Glomerular visceral epithelial cell (primary cell): ENCODE data around the gene AGAP2.

ENCODE experiments used
- DNase-seq: peaks from one replicate; pipeline ENCODE4 v3.0.0-alpha.2; 2016; ENCODE audit errors: extremely low spot score

Gene AGAP2

GRCh38 chr12:57767876-57768275 lies 29.3 kb upstream of the AGAP2 start:
- no peak for DNase-seq

GRCh38 chr12:57767305-57767698 lies 28.8 kb upstream of the AGAP2 start:
- DNase-seq = no peak

- DNase-seq = no peak
These were observed 28.1 kb upstream of the AGAP2 start, which contains the start of gene CYP27B1 for GRCh38 chr12:57766464-57767304. CYP27B1 (minus strand) TSS chr12:57767078; CDS start chr12:57767041, 37 bp downstream.

DNA sequence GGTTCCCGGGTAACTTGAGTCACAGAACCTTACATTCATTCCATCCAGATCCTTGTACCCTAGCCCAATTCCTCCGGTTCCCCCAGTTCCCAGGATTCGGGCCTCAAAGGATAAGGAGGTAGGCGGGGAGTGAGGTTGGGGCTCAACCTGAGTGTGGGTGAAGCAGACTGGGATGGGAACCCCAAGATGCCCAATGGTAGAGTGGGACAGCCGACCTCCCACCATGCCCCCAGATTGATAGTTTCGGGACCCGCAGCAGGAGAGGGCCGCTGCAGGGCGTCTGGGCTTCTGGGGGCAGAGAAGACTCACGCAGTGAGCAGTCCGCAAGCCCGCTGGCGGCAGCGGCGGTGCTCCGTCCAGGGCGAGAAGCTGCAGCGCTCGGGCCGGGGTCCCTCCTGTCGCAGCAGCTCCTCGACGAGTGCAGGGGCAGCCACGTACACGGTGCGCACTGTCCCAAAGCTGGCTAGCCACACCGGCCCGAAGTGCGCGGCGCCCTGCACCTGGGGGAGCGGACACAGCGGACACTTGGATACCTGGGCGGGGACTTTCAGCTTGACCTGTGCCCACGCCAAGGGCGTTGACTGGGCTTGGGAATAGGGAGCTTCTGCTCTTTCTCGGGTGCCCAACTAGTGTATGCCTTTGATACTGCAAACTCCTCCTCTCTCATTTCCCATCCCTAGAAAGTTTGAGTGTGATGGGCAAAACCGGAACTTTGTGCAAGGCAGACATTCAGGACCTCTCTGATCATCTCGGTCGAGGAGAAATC lies 27.3 kb upstream of the AGAP2 start:
- DNase-seq = no peak

DNA sequence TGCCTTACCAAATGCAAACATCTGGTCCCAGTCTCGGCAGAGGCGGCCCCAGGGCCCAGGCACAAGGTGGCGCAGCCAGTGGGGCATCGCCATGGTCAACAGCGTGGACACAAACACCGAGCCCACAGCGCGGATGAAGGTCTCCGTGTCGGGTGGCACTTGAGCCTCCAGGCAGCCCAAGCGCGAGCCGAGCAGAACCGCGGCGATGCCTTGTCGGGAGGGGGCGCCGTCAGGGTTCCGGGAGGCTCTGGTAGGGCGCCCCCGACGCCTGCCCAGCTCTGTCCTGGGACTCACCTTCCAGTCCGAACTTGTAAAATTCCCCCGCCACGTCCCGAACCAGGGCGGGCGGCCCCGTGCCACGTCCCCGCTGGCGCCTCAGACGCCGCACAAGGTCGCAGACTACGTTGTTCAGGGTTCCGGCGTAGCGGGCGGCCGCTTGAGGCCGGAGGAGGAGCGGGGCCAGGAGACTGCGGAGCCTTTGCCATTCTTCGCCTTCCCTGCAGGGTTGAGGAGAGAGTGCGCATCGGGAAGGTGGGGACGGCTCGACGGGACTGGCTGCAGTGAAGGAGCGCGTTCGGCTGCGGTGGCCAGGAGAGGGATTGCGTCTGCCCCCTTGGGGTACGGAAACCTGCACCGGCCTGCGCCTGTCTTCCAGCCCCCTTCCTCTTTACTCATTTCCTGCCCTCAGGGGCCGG lies 26.6 kb upstream of the AGAP2 start:
- no peak for DNase-seq

- DNase-seq = no peak
These were observed 26.1 kb upstream of the AGAP2 start for GRCh38 chr12:57764662-57765002.

DNA sequence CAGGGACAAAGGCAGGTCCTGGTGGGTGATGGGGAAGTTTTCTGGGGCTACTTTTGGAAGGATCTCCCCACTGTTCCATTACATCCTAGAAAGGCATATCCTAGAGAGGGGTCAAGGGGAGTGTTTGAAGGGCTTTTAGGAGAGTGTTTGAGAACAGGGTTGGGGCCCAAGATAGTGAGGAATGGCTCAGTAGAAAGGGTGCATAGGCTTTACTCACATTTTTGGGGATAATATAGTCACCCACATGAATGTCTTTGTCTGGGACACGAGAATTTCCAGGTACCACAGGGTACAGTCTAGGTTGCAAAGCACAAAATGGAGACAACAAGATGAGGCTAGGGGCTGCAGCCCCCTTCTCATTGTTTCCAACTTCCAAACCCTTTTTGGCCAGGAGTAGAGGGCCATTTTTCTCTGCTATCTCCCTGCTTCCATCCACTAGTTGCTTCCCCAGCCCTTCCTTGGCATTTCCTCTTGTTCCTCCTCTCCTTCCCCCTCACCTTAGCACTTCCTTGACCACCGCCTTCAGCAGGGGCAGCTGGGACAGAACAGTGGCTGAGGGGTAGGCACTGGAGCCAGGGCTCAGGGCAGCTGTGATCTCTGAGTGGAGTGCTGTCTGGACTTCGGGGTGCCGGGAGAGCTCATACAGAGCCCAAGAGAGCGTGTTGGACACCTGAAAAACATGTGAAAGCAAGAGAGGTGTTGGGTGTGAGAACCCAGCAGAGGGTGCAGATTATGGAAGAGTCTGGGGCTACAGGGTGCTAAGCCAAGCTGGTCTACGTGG lies 25.5 kb upstream of the AGAP2 start:
- no peak for DNase-seq

GRCh38 chr12:57762463-57762862 lies 23.9 kb upstream of the AGAP2 start:
- no peak for DNase-seq

DNA sequence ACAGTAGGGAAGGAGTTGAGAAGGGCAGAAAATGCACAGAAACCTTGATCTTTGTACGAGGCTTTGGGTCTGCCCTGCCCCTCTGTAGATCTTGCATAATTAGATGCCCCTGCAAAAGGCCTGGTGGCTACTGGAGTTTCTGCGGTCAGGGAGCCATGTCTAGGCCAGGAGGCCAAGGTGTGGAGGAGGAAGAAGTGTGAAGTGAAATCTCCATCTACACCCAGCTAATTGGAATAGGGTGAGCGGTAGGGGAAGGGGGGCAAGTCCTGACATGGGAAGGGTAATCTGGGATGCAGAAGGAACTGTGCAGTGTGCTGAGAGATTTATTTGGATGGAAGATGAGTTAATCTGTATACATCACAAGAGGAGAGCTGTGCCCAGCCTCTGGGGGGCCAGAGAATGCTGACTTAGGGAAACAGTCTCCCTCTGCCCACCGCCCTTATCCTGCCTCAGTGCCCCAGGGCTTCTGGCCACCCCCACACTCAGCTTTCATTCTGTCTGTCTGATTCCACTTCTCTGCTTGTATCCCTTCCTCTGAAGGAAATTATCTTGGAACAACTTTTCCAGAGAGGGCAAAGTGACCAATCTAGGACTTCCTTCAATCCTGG lies 23.0 kb upstream of the AGAP2 start:
- DNase-seq = no peak

- DNase-seq = no peak
These were observed 21.9 kb upstream of the AGAP2 start for GRCh38 chr12:57760347-57760982.

DNA sequence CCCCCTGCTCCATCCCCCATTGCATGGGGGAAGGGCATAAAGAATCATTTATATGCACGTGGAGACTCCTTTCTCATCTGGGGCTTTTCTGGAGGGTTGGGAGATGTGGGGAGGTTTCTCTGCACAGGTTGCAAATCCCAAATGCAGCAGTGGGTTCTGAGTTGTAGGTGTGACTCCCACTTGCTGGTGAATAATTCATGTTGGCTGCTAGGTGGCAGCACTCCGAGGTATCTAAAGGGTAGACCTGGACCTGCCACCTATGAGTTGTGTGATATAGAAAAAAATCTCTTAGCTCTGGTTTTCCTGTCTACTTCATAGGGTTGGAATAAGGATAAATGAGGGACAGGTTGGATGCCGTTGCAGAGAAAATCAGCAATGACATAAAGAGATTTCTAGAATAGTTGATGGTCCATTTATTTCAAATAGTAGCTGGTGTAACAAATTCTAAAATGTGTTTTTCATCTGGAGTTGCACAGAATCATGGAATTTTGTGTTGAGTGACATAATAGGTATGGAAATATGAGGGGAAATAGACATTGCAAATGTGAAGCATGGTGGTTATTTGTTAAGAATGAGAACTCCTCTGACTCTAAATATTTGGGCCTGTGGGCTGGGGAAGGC lies 20.9 kb upstream of the AGAP2 start:
- DNase-seq = peak; percentile 46

DNA sequence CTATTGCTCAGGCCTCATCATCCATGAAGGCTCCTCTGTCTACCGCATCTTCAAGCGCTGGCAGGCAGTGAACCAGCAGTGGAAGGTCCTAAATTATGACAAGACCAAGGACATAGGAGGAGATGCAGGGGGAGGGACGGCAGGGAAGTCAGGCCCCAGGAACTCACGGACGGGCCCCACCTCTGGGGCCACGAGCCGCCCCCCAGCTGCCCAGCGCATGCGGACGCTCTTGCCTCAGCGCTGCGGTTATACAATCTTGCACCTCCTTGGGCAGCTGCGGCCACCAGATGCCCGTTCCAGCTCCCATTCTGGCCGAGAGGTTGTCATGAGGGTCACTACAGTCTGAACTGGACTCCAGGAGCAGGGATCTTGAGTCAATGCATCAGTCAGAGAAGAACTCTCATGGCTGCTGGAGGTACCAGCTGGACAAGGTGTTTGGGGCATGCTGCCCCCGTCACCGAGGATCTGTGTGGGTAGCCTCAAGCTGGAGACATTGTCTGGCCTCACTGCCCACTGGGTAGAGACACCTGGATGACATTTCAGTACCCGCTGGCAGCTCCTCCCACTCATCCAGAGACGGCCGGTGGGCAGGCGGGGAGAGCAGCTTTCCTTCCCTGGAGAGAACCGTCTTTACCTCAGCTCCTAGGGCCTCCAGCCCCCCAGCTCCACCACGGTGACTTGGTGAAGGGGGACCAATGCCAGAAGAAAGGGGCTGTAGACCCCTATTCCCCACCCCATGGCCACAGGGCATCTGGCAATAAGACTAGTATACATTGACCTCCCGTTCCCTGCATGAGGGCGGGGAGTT lies 20.2 kb upstream of the AGAP2 start:
- no peak for DNase-seq

- no peak for DNase-seq
These were observed 19.2 kb upstream of the AGAP2 start for GRCh38 chr12:57757771-57758170.

- DNase-seq = peak; percentile 57
These were observed 18.1 kb upstream of the AGAP2 start for GRCh38 chr12:57756406-57757341.

DNA sequence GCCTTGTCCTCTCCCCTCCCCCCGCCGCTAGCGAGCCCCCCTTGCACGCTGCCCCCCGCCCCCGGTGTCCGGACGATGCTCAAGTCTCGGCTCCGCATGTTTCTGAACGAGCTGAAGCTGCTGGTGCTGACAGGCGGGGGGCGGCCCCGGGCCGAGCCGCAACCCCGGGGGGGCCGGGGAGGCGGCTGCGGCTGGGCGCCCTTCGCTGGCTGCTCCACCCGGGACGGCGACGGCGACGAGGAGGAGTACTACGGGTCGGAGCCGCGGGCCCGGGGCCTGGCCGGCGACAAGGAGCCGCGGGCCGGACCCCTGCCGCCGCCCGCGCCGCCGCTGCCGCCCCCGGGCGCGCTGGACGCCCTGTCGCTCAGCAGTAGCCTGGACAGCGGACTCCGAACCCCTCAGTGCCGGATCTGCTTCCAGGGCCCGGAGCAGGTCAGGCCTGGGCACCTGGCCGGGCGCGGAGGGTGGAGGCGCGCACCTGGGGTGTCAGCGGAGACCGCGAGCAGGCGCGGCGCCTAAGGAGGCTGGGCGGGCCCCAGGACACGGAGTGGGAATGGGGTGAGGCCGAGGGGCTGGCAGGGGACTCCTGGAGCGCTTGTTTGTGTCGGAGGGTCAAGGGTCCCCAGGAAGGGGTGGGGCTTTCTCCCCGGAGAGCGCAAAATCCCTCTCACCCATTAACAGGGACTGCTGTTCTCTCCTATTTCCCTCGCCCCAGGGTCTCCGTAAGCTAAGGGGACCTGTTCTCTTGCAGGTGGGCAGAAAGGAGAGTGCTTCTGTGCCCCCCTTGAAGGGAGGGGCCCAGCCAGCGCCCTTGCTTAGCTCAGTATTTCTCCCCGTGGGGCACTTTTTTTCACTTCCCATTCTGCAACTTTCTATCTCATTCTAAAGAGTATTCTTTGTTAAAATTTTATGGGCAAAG lies 17.2 kb upstream of the AGAP2 start:
- DNase-seq = no peak

DNA sequence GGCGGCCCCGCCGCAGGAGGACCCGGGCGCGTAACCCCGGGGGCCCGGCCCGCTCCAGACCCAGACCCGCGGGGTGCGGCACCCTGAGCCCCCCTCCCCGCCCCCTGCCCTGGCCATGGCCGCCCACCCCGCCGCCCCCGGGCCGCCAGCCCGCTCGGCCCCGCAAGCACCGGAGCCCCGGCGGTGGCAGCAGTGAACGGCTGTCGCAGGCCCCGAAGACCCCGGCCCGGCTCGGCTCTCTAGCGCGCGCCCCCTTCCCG lies 16.6 kb upstream of the AGAP2 start:
- DNase-seq = no peak

GRCh38 chr12:57754411-57755193 lies 16.1 kb upstream of the AGAP2 start, which contains the start of gene MARCHF9:
MARCHF9 (plus strand) TSS chr12:57755103; CDS start chr12:57755529, 426 bp downstream.
- DNase-seq = peak; percentile 74
